Endothelial cell of umbilical vein (primary cell): ENCODE results near the gene IMPA2.

Source experiments
- EZH2 ChIP-seq: IDR thresholded peaks from 2 replicates; pipeline ENCODE4 v1.6.1; 2012; ENCODE audit warnings: borderline replicate concordance, low read depth, mild to moderate bottlenecking, moderate library complexity, low read length, inconsistent platforms; ENCODE audit not compliant: severe bottlenecking
- JUN ChIP-seq: IDR thresholded peaks from 2 replicates; pipeline ENCODE4 v1.6.1; 2011; ENCODE audit warnings: borderline replicate concordance, low read depth; ENCODE audit not compliant: insufficient read length, insufficient read depth
- MYC ChIP-seq: IDR thresholded peaks from one replicate; pipeline ENCODE4 v1.6.1; 2011; ENCODE audit warnings: mild to moderate bottlenecking, low read depth, low read length
- POLR2A ChIP-seq: IDR thresholded peaks from 2 replicates; pipeline ENCODE4 v1.6.1; 2012; ENCODE audit warnings: low read depth, mild to moderate bottlenecking, control low read depth, low read length
- POLR2AphosphoS5 ChIP-seq: IDR thresholded peaks from 2 replicates; pipeline ENCODE4 v1.6.1; 2012; ENCODE audit warnings: low read depth, mild to moderate bottlenecking, control low read depth, low read length, moderate library complexity; ENCODE audit not compliant: insufficient read depth
- TF ChIP-seq, protein P1 (sequence below), 2 donors: IDR thresholded peaks; 1 replicate in 1 of 2; 2 replicates in 1 of 2; pipeline ENCODE4 v1.5.1; 2011; ENCODE audit warnings: low read length in 2 of 2, mild to moderate bottlenecking in 2 of 2, moderate library complexity in 2 of 2, control low read depth in 1 of 2, inconsistent platforms in 1 of 2, low read depth in 1 of 2; ENCODE audit not compliant: insufficient read depth in 1 of 2; ENCODE audit errors: extremely low read depth in 1 of 2
- TF ChIP-seq, protein P2 (sequence below): IDR thresholded peaks from 2 replicates; pipeline ENCODE4 v1.6.1; 2011; ENCODE audit not compliant: insufficient read depth, insufficient read length

DNA sequence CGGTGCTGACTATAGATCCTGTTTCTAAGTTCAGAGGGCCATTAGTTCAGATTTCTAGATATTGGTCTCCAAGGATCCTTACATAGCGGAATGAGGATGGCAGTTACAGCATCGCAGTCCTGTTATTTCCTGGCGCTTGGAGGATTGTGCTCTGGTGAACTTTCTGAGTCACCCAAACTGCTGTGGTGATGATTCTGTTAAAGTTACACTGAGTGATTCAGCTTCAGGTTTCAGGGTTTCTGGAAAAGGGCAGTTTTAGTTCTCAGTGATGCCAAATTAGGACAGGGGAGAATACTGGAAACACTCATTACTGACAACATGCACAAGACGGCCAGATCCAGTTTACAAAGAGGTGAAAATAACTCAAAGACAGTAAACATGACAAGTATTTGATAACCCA is 60.3 kb downstream of the IMPA2 start:
- TF ChIP-seq EZH2, result no peak
- TF ChIP-seq POLR2A, result no peak
- no peak for TF ChIP-seq POLR2AphosphoS5
- TF ChIP-seq, protein P1, sequence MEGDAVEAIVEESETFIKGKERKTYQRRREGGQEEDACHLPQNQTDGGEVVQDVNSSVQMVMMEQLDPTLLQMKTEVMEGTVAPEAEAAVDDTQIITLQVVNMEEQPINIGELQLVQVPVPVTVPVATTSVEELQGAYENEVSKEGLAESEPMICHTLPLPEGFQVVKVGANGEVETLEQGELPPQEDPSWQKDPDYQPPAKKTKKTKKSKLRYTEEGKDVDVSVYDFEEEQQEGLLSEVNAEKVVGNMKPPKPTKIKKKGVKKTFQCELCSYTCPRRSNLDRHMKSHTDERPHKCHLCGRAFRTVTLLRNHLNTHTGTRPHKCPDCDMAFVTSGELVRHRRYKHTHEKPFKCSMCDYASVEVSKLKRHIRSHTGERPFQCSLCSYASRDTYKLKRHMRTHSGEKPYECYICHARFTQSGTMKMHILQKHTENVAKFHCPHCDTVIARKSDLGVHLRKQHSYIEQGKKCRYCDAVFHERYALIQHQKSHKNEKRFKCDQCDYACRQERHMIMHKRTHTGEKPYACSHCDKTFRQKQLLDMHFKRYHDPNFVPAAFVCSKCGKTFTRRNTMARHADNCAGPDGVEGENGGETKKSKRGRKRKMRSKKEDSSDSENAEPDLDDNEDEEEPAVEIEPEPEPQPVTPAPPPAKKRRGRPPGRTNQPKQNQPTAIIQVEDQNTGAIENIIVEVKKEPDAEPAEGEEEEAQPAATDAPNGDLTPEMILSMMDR (IDR thresholded peaks at IDR 0.05; ENCODE audit: extremely low read depth in 1 of 2, insufficient read depth in 1 of 2, low read depth in 1 of 2, low read length in 2 of 2), result no peak
- TF ChIP-seq, protein P2, sequence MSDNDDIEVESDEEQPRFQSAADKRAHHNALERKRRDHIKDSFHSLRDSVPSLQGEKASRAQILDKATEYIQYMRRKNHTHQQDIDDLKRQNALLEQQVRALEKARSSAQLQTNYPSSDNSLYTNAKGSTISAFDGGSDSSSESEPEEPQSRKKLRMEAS, result no peak
- TF ChIP-seq MYC, result no peak
- TF ChIP-seq JUN, result no peak
